Esophagus muscularis mucosa (tissue), 4 donors: ENCODE results near the gene ANO8. TPM values are rescaled to one million over a fixed set of nuclear protein-coding genes. Genes with fewer than 3 reads are reported as not detected.
A peak's percentile ranks its signal among the peaks of the same experiment; 100 is the strongest.

Source experiments
- DNase-seq: peaks from one replicate; pipeline ENCODE4 v3.0.0-alpha.2; 2017; ENCODE audit errors: extremely low spot score
- H3K27ac ChIP-seq, 4 donors: fragments of 200-600 bp; sonication (generic); replicated peaks in 1 of 4; 1 replicate in 3 of 4; 2 replicates in 1 of 4; pipeline ENCODE4 v1.5.1; 2016 to 2019; ENCODE audit warnings: mild to moderate bottlenecking in 1 of 4
- H3K27me3 ChIP-seq, 4 donors: fragments of 200-600 bp; sonication (generic); one replicate each; pipeline versions ENCODE4 v1.5.1 to v1.6.0; 2016 to 2019
- H3K36me3 ChIP-seq, 4 donors: fragments of 200-600 bp; sonication (generic); one replicate each; pipeline ENCODE4 v1.5.1; 2016 to 2019
- H3K4me1 ChIP-seq, 4 donors: fragments of 200-600 bp; sonication (generic); one replicate each; pipeline ENCODE4 v1.5.1; 2016 to 2019
- H3K4me3 ChIP-seq, 4 donors: fragments of 200-600 bp; sonication (generic); 1 replicate in 2 of 4; 2 replicates in 2 of 4; pipeline ENCODE4 v1.5.1; 2016 to 2019; ENCODE audit warnings: mild to moderate bottlenecking in 4 of 4, moderate library complexity in 1 of 4
- H3K9me3 ChIP-seq, 4 donors: fragments of 200-600 bp; sonication (generic); 1 replicate in 3 of 4; 2 replicates in 1 of 4; pipeline ENCODE4 v1.5.1; 2016 to 2019
- EP300 ChIP-seq: sonication (generic); formaldehyde crosslinking; IDR thresholded peaks from one replicate; pipeline ENCODE4 v1.6.1; 2017; ENCODE audit warnings: antibody characterized with exemption
- POLR2A ChIP-seq: fragments of 450-650 bp; IDR thresholded peaks from one replicate; pipeline ENCODE4 v1.6.1; 2017; ENCODE audit warnings: antibody characterized with exemption, moderate library complexity, mild to moderate bottlenecking, low read depth
- POLR2AphosphoS5 ChIP-seq, 2 donors: sonication (generic); formaldehyde crosslinking; IDR thresholded peaks; one replicate each; pipeline ENCODE4 v1.6.1; 2017; ENCODE audit warnings: antibody characterized with exemption in 2 of 2
- WGBS: methylation state at CpG from one replicate; pipeline ENCODE4 v1.1.5; 2018; 5-methylcytosine and 5-hydroxymethylcytosine counted together
- intact Hi-C: fragments of 100-400 bp; cut with DNase I; formaldehyde crosslinking; loops from one replicate; pipeline ENCODE4 v1.15.1; 2023
- total RNA-seq, 4 donors: library from RNA; depleted of rRNA; stranded (reverse); fragments of >200 nt; gene quantifications; one replicate each; pipeline versions ENCODE4 v1.1.0 to v1.2.1, GENCODE V29; 2016
- TF ChIP-seq, protein P1 (sequence below), 3 experiments: fragments of 200-600 bp in 2 of 3; fragments of 450-650 bp in 1 of 3; sonication (generic) in 2 of 3; IDR thresholded peaks; one replicate each; pipeline ENCODE4 v1.5.1; 2017 to 2019; ENCODE audit warnings: antibody characterized with exemption in 3 of 3, mild to moderate bottlenecking in 2 of 3, moderate library complexity in 1 of 3

The ANO8 gene
- total RNA-seq, 4 donors from 2014 or later: 2.9 to 7.4 (median 4.0) TPM

DNA sequence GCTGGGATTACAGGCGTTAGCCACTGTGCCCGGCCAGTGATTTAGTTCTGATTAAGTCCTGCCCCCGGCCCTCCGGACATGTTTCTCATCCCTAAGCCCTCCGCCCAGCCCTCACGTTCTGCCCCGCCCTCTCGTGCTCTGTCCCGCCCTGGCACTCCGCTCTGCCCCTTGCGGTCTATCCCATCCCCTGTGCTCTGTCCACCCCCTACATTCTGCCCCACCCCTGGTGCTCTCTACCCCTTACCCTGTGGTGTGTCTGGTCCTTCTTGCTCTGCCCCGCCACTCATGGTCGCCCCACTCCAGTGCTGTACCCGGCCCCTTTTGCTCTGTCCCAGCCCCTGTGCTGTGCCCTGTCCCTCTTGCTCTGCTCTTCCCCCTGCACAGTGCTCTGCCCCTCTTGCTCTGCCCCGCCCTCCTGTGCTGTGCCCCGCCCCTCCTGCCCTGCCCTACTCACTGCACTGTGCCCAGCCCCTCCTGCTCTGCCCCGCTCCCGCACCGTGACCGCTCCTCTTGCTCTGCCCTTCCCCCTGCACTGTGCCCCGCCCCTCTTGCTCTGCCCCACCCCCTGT lies 5.7 kb upstream of the ANO8 start:
- intact Hi-C loops: no loop called here
- WGBS: 79% methylated on average over 21 of the region's 21 CpGs
- Histone ChIP-seq H3K4me1 (peaks cover 21 to 37% (median 30%) of the 10 kb centered on the region in 4 donors), H3K9me3 (no peaks in the 10 kb centered on the region), H3K36me3 (peaks cover 0 to 31% (median 15%) of the 10 kb centered on the region in 4 donors), H3K27ac (no peak overlapping the region), H3K27me3 (no peaks in the 10 kb centered on the region), H3K4me3 (no peak overlapping the region)
- no peak for DNase-seq
- TF ChIP-seq, protein P1, sequence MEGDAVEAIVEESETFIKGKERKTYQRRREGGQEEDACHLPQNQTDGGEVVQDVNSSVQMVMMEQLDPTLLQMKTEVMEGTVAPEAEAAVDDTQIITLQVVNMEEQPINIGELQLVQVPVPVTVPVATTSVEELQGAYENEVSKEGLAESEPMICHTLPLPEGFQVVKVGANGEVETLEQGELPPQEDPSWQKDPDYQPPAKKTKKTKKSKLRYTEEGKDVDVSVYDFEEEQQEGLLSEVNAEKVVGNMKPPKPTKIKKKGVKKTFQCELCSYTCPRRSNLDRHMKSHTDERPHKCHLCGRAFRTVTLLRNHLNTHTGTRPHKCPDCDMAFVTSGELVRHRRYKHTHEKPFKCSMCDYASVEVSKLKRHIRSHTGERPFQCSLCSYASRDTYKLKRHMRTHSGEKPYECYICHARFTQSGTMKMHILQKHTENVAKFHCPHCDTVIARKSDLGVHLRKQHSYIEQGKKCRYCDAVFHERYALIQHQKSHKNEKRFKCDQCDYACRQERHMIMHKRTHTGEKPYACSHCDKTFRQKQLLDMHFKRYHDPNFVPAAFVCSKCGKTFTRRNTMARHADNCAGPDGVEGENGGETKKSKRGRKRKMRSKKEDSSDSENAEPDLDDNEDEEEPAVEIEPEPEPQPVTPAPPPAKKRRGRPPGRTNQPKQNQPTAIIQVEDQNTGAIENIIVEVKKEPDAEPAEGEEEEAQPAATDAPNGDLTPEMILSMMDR (IDR thresholded peaks at IDR 0.05): no peak
- TF ChIP-seq POLR2A: no peak

- peaks cover 0 to 31% (median 15%) of the 10 kb centered on the region in 4 donors for H3K36me3 ChIP-seq
- TF ChIP-seq POLR2AphosphoS5 (IDR thresholded peaks at IDR 0.05): no peak
- no peaks in the 10 kb centered on the region for H3K27me3 ChIP-seq
- H3K27ac ChIP-seq: no peak overlapping the region
- no peaks in the 10 kb centered on the region for H3K9me3 ChIP-seq
- intact Hi-C loops: no loop called here
- H3K4me1 ChIP-seq: peaks cover 26 to 46% (median 39%) of the 10 kb centered on the region in 4 donors
- H3K4me3 ChIP-seq: no peak overlapping the region
- 88% methylated on average over 29 of the region's 34 CpGs for WGBS
- DNase-seq: no peak
These were observed 4.6 kb upstream of the ANO8 start for GRCh38 chr19:17339088-17339741.

DNA sequence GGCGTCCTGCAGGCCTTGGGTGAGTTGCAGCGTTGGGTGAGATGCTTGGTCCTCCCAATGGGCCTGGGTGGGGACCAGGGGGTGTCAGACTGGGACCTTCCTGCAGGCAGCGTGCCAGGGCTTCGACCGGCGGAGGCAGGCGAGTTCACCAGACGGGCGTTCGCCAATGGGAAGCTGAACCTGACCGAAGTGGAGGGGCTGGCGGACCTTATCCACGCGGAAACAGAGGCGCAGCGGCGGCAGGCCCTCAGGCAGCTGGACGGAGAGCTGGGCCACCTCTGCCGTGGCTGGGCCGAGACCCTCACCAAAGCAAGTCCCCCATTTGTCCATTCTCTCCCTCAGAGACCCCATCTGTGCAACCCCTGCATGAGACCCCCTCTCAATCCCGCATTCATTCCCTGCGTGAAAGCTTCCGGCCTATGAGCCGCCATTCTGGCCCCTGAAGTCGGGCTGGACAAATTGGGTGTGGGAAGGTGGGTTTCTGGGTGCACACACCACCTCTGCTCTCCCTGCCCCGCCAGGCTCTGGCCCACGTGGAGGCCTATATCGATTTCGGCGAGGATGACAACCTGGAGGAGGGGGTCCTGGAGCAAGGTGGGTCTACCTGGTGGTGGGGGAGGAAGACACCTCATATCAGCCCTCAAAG lies 3.9 kb upstream of the ANO8 start:
- no peak for DNase-seq
- H3K36me3 ChIP-seq: peaks cover 0 to 31% (median 15%) of the 10 kb centered on the region in 4 donors
- peak overlapping the region; percentile 74 to 93 (median 84) for H3K4me3 ChIP-seq
- TF ChIP-seq, protein P1 (IDR thresholded peaks at IDR 0.05): no peak
- TF ChIP-seq POLR2AphosphoS5 (IDR thresholded peaks at IDR 0.05) (no peak), POLR2A (no peak), EP300 (no peak)
- WGBS: 93% methylated on average over 11 of the region's 30 CpGs
- H3K4me1 ChIP-seq: peaks cover 30 to 52% (median 45%) of the 10 kb centered on the region in 4 donors
- H3K27me3 ChIP-seq: no peaks in the 10 kb centered on the region
- no peak overlapping the region for H3K27ac ChIP-seq
- intact Hi-C loops: no loop called here
- no peaks in the 10 kb centered on the region for H3K9me3 ChIP-seq

GRCh38 chr19:17337675-17338432 lies 3.2 kb upstream of the ANO8 start:
- WGBS: 3% methylated on average over 12 of the region's 50 CpGs
- H3K4me3 ChIP-seq: peak overlapping the region; percentile 74 to 93 (median 84)
- intact Hi-C loops: no loop called here
- H3K4me1 ChIP-seq: peaks cover 31 to 59% (median 49%) of the 10 kb centered on the region in 4 donors
- H3K27ac ChIP-seq: peak overlapping the region; percentile 91 to 98 (median 96)
- TF ChIP-seq EP300 (no peak), POLR2AphosphoS5 (IDR thresholded peaks at IDR 0.05) (no peak), POLR2A (no peak)
- TF ChIP-seq, protein P1 (IDR thresholded peaks at IDR 0.05): no peak
- H3K9me3 ChIP-seq: no peaks in the 10 kb centered on the region
- no peak for DNase-seq
- peaks cover 0 to 32% (median 15%) of the 10 kb centered on the region in 4 donors for H3K36me3 ChIP-seq
- H3K27me3 ChIP-seq: peaks cover 0 to 2% (median 0%) of the 10 kb centered on the region in 4 donors
